ENCODE results near the gene VAT1. TPM values are rescaled to one million over a fixed set of nuclear protein-coding genes. Genes with fewer than 3 reads are reported as not detected.
"Not testable (repeated sequence)": the region's sequence is repeated elsewhere in the genome, so short reads cannot be mapped to it uniquely, and the experiment has no call there.

VAT1 gene
- polyA plus RNA-seq, 1 donor from 2014 or later, result 151 TPM

- Histone ChIP-seq H4K20me1 (ENCODE audit: insufficient read depth) (no peaks in the 10 kb centered on the region), H3K4me2 (ENCODE audit: low read length) (no peak overlapping the region)
These were observed 18.5 kb downstream of the VAT1 start for GRCh38 chr17:43003542-43004172.

GRCh38 chr17:43000894-43001293 lies 21.3 kb downstream of the VAT1 start:
- not testable (repeated sequence) for H3K9me2 ChIP-seq (ENCODE audit: insufficient read depth, low read length); H3K9me3 ChIP-seq (ENCODE audit: low read length); H2AFZ ChIP-seq (ENCODE audit: low read depth, low read length); H3K4me2 ChIP-seq (ENCODE audit: low read length); H3K27ac ChIP-seq (ENCODE audit: low read length); H3K27me3 ChIP-seq (ENCODE audit: insufficient read depth, low read depth, low read length); H3K9ac ChIP-seq (ENCODE audit: low read length); H4K20me1 ChIP-seq (ENCODE audit: insufficient read depth); H3K36me3 ChIP-seq (ENCODE audit: insufficient read depth, low read length); H3K4me3 ChIP-seq (ENCODE audit: low read length); H3F3A ChIP-seq (ENCODE audit: insufficient read depth, low read length, poor library complexity, severe bottlenecking)
- peaks cover 15% of the 10 kb centered on the region for H3K79me2 ChIP-seq (replicated peaks; ENCODE audit: insufficient read depth, low read length)

More at GRCh38 chr17:43003542-43004172, 18.5 kb downstream of the VAT1 start:
- Histone ChIP-seq H3K9me3 (ENCODE audit: low read length) (no peaks in the 10 kb centered on the region), H3K27me3 (ENCODE audit: insufficient read depth, low read depth, low read length) (no peaks in the 10 kb centered on the region), H3K27ac (ENCODE audit: low read length) (no peak overlapping the region), H3K9me2 (ENCODE audit: insufficient read depth, low read length) (no peaks in the 10 kb centered on the region), H3K9ac (ENCODE audit: low read length) (no peak overlapping the region), H3K79me2 (replicated peaks; ENCODE audit: insufficient read depth, low read length) (peaks cover 14% of the 10 kb centered on the region), H3F3A (ENCODE audit: insufficient read depth, low read length, poor library complexity, severe bottlenecking) (no peaks in the 10 kb centered on the region), H3K4me3 (ENCODE audit: low read length) (no peak overlapping the region), H2AFZ (ENCODE audit: low read depth, low read length) (no peak overlapping the region), H3K36me3 (ENCODE audit: insufficient read depth, low read length) (no peaks in the 10 kb centered on the region)
- TF ChIP-seq POLR2AphosphoS5 (IDR thresholded peaks at IDR 0.05) (no peak), TAF1 (IDR thresholded peaks at IDR 0.05; ENCODE audit: low read depth) (no peak), RAD21 (conservative IDR thresholded peaks at IDR 0.05) (no peak), REST (IDR thresholded peaks at IDR 0.05; ENCODE audit: borderline replicate concordance) (no peak), SMC3 (conservative IDR thresholded peaks at IDR 0.05; ENCODE audit: poor library complexity) (no peak), EP300 (conservative IDR thresholded peaks at IDR 0.05; ENCODE audit: poor library complexity, severe bottlenecking) (no peak), MXI1 (conservative IDR thresholded peaks at IDR 0.05; ENCODE audit: poor library complexity, severe bottlenecking) (no peak), EZH2 (IDR thresholded peaks at IDR 0.05; ENCODE audit: borderline replicate concordance, insufficient read depth, low read length, poor library complexity, severe bottlenecking) (no peak)
- TF ChIP-seq, protein P1, sequence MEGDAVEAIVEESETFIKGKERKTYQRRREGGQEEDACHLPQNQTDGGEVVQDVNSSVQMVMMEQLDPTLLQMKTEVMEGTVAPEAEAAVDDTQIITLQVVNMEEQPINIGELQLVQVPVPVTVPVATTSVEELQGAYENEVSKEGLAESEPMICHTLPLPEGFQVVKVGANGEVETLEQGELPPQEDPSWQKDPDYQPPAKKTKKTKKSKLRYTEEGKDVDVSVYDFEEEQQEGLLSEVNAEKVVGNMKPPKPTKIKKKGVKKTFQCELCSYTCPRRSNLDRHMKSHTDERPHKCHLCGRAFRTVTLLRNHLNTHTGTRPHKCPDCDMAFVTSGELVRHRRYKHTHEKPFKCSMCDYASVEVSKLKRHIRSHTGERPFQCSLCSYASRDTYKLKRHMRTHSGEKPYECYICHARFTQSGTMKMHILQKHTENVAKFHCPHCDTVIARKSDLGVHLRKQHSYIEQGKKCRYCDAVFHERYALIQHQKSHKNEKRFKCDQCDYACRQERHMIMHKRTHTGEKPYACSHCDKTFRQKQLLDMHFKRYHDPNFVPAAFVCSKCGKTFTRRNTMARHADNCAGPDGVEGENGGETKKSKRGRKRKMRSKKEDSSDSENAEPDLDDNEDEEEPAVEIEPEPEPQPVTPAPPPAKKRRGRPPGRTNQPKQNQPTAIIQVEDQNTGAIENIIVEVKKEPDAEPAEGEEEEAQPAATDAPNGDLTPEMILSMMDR (IDR thresholded peaks at IDR 0.05; ENCODE audit: poor library complexity, severe bottlenecking), result no peak

Measured in neural cell (in vitro differentiated cells).